ENCODE measurements around the gene NUF2.

DNA sequence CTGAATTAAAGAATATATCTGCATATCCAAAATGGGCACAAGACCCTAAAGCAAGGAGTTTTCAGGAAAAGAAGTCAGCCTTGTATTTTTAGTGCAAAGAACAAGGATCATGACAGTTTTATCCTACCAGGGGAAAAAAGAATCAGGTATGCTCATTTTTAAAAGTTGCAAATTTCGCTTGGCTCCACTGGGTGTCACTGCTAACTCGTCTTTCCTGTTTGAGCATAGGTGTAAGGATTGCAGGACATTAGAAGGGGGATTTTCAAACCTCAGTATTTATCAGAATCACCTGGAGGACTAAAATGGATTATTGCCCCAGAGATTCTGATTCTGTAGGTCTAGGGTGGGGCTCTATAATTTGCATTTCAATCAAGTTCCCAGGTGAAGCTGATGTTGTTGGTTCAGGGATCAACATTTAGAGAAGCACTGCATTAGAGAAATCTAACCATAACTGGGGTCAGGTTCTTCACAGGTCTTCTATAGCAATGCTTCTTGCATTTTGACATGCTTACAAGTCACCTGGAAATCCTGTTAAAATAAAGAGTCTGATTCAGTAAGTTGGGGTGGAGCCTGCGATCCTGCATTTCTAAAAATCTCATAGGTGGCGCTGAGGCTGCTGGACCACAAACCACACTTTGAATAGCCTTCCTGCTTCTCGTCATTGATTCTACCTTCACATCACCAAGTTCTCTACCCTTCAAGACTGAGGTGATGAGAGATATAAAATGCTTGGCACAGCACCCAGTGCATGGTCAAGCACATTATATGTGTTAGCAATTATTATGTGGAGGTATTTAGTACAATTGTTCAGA, 39.6 kb downstream of the NUF2 start:
- TF ChIP-seq POLR2A (IDR thresholded peaks at IDR 0.05; ENCODE audit: low read depth, low read length): no peak
- no peak for TF ChIP-seq POLR2AphosphoS5 (IDR thresholded peaks at IDR 0.05; ENCODE audit: low read depth, low read length)
